ENCODE data around the gene SF3A1.

The SF3A1 gene

GRCh38 chr22:30301995-30302809 is 54.5 kb downstream of the SF3A1 start:
- peak; percentile 72 for DNase-seq (ENCODE audit: low read depth)

GRCh38 chr22:30299322-30299721 is 57.4 kb downstream of the SF3A1 start:
- DNase-seq (ENCODE audit: low read depth): no peak

- no peak for DNase-seq (ENCODE audit: low read depth)
These were observed 58.5 kb downstream of the SF3A1 start for GRCh38 chr22:30297991-30298701.

GRCh38 chr22:30297276-30297990 is 59.3 kb downstream of the SF3A1 start:
- DNase-seq (ENCODE audit: low read depth): no peak

- no peak for DNase-seq (ENCODE audit: low read depth)
These were observed 59.9 kb downstream of the SF3A1 start for GRCh38 chr22:30296833-30297232.

GRCh38 chr22:30296324-30296723 is 60.4 kb downstream of the SF3A1 start:
- DNase-seq (ENCODE audit: low read depth): no peak

- no peak for DNase-seq (ENCODE audit: low read depth)
These were observed 61.1 kb downstream of the SF3A1 start for GRCh38 chr22:30295576-30295975.

- no peak for DNase-seq (ENCODE audit: low read depth)
These were observed 61.9 kb downstream of the SF3A1 start for GRCh38 chr22:30294830-30295229.

GRCh38 chr22:30294066-30294465 is 62.6 kb downstream of the SF3A1 start:
- DNase-seq (ENCODE audit: low read depth): no peak

- DNase-seq (ENCODE audit: low read depth): no peak
These were observed 63.7 kb downstream of the SF3A1 start for GRCh38 chr22:30293026-30293425.

GRCh38 chr22:30292069-30292970 is 64.4 kb downstream of the SF3A1 start:
- no peak for DNase-seq (ENCODE audit: low read depth)

- DNase-seq (ENCODE audit: low read depth): peak; percentile 58
These were observed 65.4 kb downstream of the SF3A1 start for GRCh38 chr22:30291058-30291892.

- DNase-seq (ENCODE audit: low read depth): peak; percentile 63
These were observed 66.2 kb downstream of the SF3A1 start for GRCh38 chr22:30290342-30291057.

GRCh38 chr22:30289980-30290313 is 66.7 kb downstream of the SF3A1 start:
- no peak for DNase-seq (ENCODE audit: low read depth)

- DNase-seq (ENCODE audit: low read depth): peak; percentile 99
These were observed 67.3 kb downstream of the SF3A1 start, which contains the start of gene CASTOR1 for GRCh38 chr22:30289141-30289979. CASTOR1 (minus strand) TSS chr22:30289505; CDS start chr22:30289497, 8 bp downstream.

- DNase-seq (ENCODE audit: low read depth): no peak
These were observed 68.1 kb downstream of the SF3A1 start for GRCh38 chr22:30288419-30289140.

- DNase-seq (ENCODE audit: low read depth): peak; percentile 85
These were observed 68.9 kb downstream of the SF3A1 start for GRCh38 chr22:30287648-30288418.

Data from iris pigment epithelial cell (primary cell).